PFSK-1 (cell line): ENCODE measurements around the gene SCN1B.

ENCODE experiments used
- FOXP2 ChIP-seq: optimal IDR thresholded peaks from 2 replicates; pipeline ENCODE3; 2011; ENCODE audit warnings: borderline replicate concordance, control low read depth, inconsistent platforms; ENCODE audit not compliant: insufficient read depth; ENCODE audit errors: extremely low read length, extremely low read depth
- POLR2AphosphoS5 ChIP-seq: IDR thresholded peaks from 2 replicates; pipeline ENCODE4 v1.6.1; 2012; ENCODE audit warnings: low read depth, mild to moderate bottlenecking, control low read depth, low read length, moderate library complexity
- SIN3A ChIP-seq: IDR thresholded peaks from 2 replicates; pipeline ENCODE4 v1.6.1; 2012; ENCODE audit warnings: mild to moderate bottlenecking, low read length, moderate library complexity, borderline replicate concordance; ENCODE audit not compliant: insufficient read depth
- TAF1 ChIP-seq: IDR thresholded peaks from 2 replicates; pipeline ENCODE4 v1.6.1; 2012; ENCODE audit warnings: low read length, control low read depth, borderline replicate concordance; ENCODE audit not compliant: insufficient read depth
- TF ChIP-seq, protein P1 (sequence below), 2 experiments: IDR thresholded peaks; 2 replicates each; pipeline versions ENCODE4 v1.6.1 to v1.8.0; 2011 to 2012; ENCODE audit warnings: low read depth in 2 of 2, low read length in 2 of 2, control low read depth in 1 of 2, inconsistent platforms in 1 of 2, mild to moderate bottlenecking in 1 of 2, moderate library complexity in 1 of 2; ENCODE audit not compliant: insufficient read depth in 1 of 2

Gene SCN1B

GRCh38 chr19:35024095-35024494 lies 6.2 kb upstream of the SCN1B start:
- TF ChIP-seq POLR2AphosphoS5, result no peak
- TF ChIP-seq SIN3A, result no peak
- TF ChIP-seq, protein P1, sequence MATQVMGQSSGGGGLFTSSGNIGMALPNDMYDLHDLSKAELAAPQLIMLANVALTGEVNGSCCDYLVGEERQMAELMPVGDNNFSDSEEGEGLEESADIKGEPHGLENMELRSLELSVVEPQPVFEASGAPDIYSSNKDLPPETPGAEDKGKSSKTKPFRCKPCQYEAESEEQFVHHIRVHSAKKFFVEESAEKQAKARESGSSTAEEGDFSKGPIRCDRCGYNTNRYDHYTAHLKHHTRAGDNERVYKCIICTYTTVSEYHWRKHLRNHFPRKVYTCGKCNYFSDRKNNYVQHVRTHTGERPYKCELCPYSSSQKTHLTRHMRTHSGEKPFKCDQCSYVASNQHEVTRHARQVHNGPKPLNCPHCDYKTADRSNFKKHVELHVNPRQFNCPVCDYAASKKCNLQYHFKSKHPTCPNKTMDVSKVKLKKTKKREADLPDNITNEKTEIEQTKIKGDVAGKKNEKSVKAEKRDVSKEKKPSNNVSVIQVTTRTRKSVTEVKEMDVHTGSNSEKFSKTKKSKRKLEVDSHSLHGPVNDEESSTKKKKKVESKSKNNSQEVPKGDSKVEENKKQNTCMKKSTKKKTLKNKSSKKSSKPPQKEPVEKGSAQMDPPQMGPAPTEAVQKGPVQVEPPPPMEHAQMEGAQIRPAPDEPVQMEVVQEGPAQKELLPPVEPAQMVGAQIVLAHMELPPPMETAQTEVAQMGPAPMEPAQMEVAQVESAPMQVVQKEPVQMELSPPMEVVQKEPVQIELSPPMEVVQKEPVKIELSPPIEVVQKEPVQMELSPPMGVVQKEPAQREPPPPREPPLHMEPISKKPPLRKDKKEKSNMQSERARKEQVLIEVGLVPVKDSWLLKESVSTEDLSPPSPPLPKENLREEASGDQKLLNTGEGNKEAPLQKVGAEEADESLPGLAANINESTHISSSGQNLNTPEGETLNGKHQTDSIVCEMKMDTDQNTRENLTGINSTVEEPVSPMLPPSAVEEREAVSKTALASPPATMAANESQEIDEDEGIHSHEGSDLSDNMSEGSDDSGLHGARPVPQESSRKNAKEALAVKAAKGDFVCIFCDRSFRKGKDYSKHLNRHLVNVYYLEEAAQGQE (IDR thresholded peaks at IDR 0.05; ENCODE audit: insufficient read depth in 1 of 2, low read depth in 2 of 2, low read length in 2 of 2), result no peak
- no peak for TF ChIP-seq FOXP2
- no peak for TF ChIP-seq TAF1

GRCh38 chr19:35025969-35026368 lies 4.3 kb upstream of the SCN1B start:
- TF ChIP-seq FOXP2 (no peak), SIN3A (no peak)

DNA sequence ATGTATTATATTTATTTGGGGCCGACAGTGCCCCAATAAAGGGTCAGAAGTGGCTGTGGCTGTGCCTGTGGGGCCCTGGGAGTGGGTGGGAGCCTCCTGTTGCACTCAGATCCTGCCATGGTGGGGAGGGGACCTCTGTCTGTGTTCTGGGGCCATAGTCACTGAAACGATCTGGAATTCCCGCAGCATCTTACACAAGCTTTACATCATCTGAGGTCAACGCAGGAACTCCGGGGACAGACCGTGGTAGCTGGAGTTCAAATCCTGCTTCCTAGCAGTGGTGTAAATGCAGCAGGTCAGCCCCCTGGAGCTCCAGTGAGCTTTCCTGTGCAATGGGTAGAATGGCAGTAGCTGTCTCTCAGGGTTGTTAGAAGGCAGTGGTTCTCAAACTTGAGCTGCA lies 3.9 kb upstream of the SCN1B start:
- TF ChIP-seq, protein P1 (IDR thresholded peaks at IDR 0.05; ENCODE audit: insufficient read depth in 1 of 2, low read depth in 2 of 2, low read length in 2 of 2), result no peak
- TF ChIP-seq SIN3A, result no peak
- TF ChIP-seq POLR2AphosphoS5, result no peak
- TF ChIP-seq FOXP2, result no peak
- TF ChIP-seq TAF1, result no peak

GRCh38 chr19:35027009-35027408 lies 3.3 kb upstream of the SCN1B start:
- TF ChIP-seq TAF1 (no peak), SIN3A (no peak), POLR2AphosphoS5 (no peak), FOXP2 (no peak)
- TF ChIP-seq, protein P1 (IDR thresholded peaks at IDR 0.05; ENCODE audit: insufficient read depth in 1 of 2, low read depth in 2 of 2, low read length in 2 of 2), result no peak

GRCh38 chr19:35027851-35028599 lies 2.2 kb upstream of the SCN1B start:
- TF ChIP-seq, protein P1 (IDR thresholded peaks at IDR 0.05; ENCODE audit: insufficient read depth in 1 of 2, low read depth in 2 of 2, low read length in 2 of 2), result no peak
- TF ChIP-seq FOXP2 (no peak), SIN3A (no peak), TAF1 (no peak), POLR2AphosphoS5 (no peak)
